PC-9 (cell line): ENCODE data around the gene SPHK2. TPM values are rescaled to one million over a fixed set of nuclear protein-coding genes. Genes with fewer than 3 reads are reported as not detected.

Source experiments
- BruUV-seq: library from RNA; stranded (reverse); fragments of 400-500 nt; replicated peaks from 2 replicates; lab custom pipeline; 2021; lab: Mats Ljungman, UMichigan
- CTCF ChIA-PET: fragments of 300-600 bp; sonication (Branson Sonifier 250); formaldehyde crosslinking; loops from one replicate; lab custom pipeline; 2022; ENCODE audit warnings: antibody characterized with exemption; lab: Charles Lee
- POLR2A ChIA-PET: fragments of 300-600 bp; sonication (Branson Sonifier 250); formaldehyde crosslinking; loops from one replicate; lab custom pipeline; 2022; ENCODE audit warnings: antibody characterized with exemption; ENCODE audit not compliant: unreplicated experiment; lab: Charles Lee
- DNase-seq, 2 experiments: peaks; one replicate each; pipeline versions ENCODE4 v3.0.0 to v3.0.0-alpha.2; 2015 to 2022; ENCODE audit warnings: mixed read lengths in 1 of 2
- H2AFZ ChIP-seq: fragments of 200-600 bp; sonication (generic); 2 replicates; pipeline ENCODE4 v1.8.1; 2017; ENCODE audit warnings: antibody characterized with exemption
- H3F3A ChIP-seq: fragments of 200-600 bp; sonication (generic); 2 replicates; pipeline ENCODE4 v1.8.1; 2017; ENCODE audit warnings: antibody characterized with exemption, mild to moderate bottlenecking, low read depth; ENCODE audit not compliant: insufficient read depth
- H3K27ac ChIP-seq: fragments of 200-600 bp; sonication (generic); 2 replicates; pipeline ENCODE4 v1.6.1; 2016; ENCODE audit warnings: mixed run types
- H3K27me3 ChIP-seq: fragments of 200-600 bp; sonication (generic); 2 replicates; pipeline ENCODE4 v1.6.1; 2016; ENCODE audit warnings: low read depth, mixed run types; ENCODE audit not compliant: insufficient read depth
- H3K36me3 ChIP-seq: fragments of 200-600 bp; sonication (generic); 2 replicates; pipeline ENCODE4 v1.6.1; 2016; ENCODE audit warnings: low read depth, mixed run types
- H3K4me1 ChIP-seq: fragments of 200-600 bp; sonication (generic); replicated peaks from 2 replicates; pipeline ENCODE4 v1.6.1; 2016; ENCODE audit warnings: mixed run types; ENCODE audit not compliant: insufficient read depth
- H3K4me2 ChIP-seq: fragments of 200-600 bp; sonication (generic); 2 replicates; pipeline ENCODE4 v1.6.1; 2017; ENCODE audit warnings: mixed run types
- H3K4me3 ChIP-seq: fragments of 200-600 bp; sonication (generic); 2 replicates; pipeline ENCODE4 v1.6.1; 2016; ENCODE audit warnings: mixed run types
- H3K79me2 ChIP-seq: fragments of 200-600 bp; sonication (generic); 2 replicates; pipeline ENCODE4 v1.6.1; 2017; ENCODE audit warnings: low read depth, mixed run types
- H3K9me2 ChIP-seq: fragments of 200-600 bp; sonication (generic); 2 replicates; pipeline ENCODE4 v1.8.1; 2017; ENCODE audit warnings: mild to moderate bottlenecking; ENCODE audit not compliant: insufficient read depth
- H3K9me3 ChIP-seq: fragments of 200-600 bp; sonication (generic); 2 replicates; pipeline ENCODE4 v1.8.1; 2016; ENCODE audit warnings: low read depth; ENCODE audit not compliant: insufficient read depth
- H4K20me1 ChIP-seq: fragments of 200-600 bp; sonication (generic); 2 replicates; pipeline ENCODE4 v1.8.1; 2017; ENCODE audit not compliant: insufficient read depth
- EZH2 ChIP-seq: fragments of 200-600 bp; sonication (generic); IDR thresholded peaks from 2 replicates; pipeline ENCODE4 v1.8.0; 2017; ENCODE audit warnings: antibody characterized with exemption, low read depth
- intact Hi-C: fragments of 100-400 bp; cut with micrococcal nuclease; formaldehyde crosslinking; loops from one replicate; pipeline ENCODE4 v1.10.0; 2022; ENCODE audit not compliant: unreplicated experiment
- total RNA-seq: library from RNA; stranded (reverse); gene quantifications from 2 replicates; pipeline ENCODE4 v1.2.3, GENCODE V29; 2021
- TF ChIP-seq, protein P1 (sequence below): fragments of 200-600 bp; sonication (generic); conservative IDR thresholded peaks from 2 replicates; pipeline ENCODE4 v1.6.1; 2017; ENCODE audit warnings: mixed run types, antibody characterized with exemption, mild to moderate bottlenecking, moderate library complexity

SPHK2 gene
- total RNA-seq, 1 experiment from 2014 or later = 18.4 TPM

- Histone ChIP-seq H3K27ac (peak overlapping the region; percentile 85), H4K20me1 (no peaks in the 10 kb centered on the region), H3K4me3 (peak overlapping the region; percentile 74), H2AFZ (peak overlapping the region; percentile 78), H3K9me2 (no peaks in the 10 kb centered on the region), H3K4me1 (peaks cover 31% of the 10 kb centered on the region), H3K79me2 (peaks cover 11% of the 10 kb centered on the region), H3K27me3 (no peaks in the 10 kb centered on the region), H3K9me3 (no peaks in the 10 kb centered on the region), H3F3A (peaks cover 49% of the 10 kb centered on the region), H3K4me2 (peak overlapping the region; percentile 83), H3K36me3 (no peaks in the 10 kb centered on the region; the same call in 1 of the 2 replicates)
- BruUV-seq = no TSS peak
- DNase-seq = peak; percentile 51 to 78
- CTCF ChIA-PET = no interaction called here
- TF ChIP-seq, protein P1, sequence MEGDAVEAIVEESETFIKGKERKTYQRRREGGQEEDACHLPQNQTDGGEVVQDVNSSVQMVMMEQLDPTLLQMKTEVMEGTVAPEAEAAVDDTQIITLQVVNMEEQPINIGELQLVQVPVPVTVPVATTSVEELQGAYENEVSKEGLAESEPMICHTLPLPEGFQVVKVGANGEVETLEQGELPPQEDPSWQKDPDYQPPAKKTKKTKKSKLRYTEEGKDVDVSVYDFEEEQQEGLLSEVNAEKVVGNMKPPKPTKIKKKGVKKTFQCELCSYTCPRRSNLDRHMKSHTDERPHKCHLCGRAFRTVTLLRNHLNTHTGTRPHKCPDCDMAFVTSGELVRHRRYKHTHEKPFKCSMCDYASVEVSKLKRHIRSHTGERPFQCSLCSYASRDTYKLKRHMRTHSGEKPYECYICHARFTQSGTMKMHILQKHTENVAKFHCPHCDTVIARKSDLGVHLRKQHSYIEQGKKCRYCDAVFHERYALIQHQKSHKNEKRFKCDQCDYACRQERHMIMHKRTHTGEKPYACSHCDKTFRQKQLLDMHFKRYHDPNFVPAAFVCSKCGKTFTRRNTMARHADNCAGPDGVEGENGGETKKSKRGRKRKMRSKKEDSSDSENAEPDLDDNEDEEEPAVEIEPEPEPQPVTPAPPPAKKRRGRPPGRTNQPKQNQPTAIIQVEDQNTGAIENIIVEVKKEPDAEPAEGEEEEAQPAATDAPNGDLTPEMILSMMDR = no peak
- no peak for TF ChIP-seq EZH2
- POLR2A ChIA-PET = no interaction called here
- intact Hi-C loops = loop anchor here (5.0 kb wide), 2 partner anchors 102 to 133 kb away; no protein-coding TSS in a partner anchor
Observed at GRCh38 chr19:48635263-48635965, 16.1 kb downstream of the SPHK2 start.

GRCh38 chr19:48635966-48636858 is 16.9 kb downstream of the SPHK2 start:
- Histone ChIP-seq H3K9me3 (no peaks in the 10 kb centered on the region), H4K20me1 (no peaks in the 10 kb centered on the region), H2AFZ (peak overlapping the region; percentile 78), H3K79me2 (peaks cover 11% of the 10 kb centered on the region), H3K27ac (peak overlapping the region; percentile 52), H3K4me1 (peaks cover 31% of the 10 kb centered on the region), H3K27me3 (no peaks in the 10 kb centered on the region), H3F3A (peaks cover 46% of the 10 kb centered on the region), H3K36me3 (no peaks in the 10 kb centered on the region; the same call in 1 of the 2 replicates), H3K9me2 (no peaks in the 10 kb centered on the region), H3K4me2 (peak overlapping the region; percentile 83), H3K4me3 (peak overlapping the region; percentile 74)
- POLR2A ChIA-PET = no interaction called here
- CTCF ChIA-PET = interaction anchor here (0.7 kb wide), 1 partner anchor 461 kb away, joined by 12 read pairs; no protein-coding TSS in a partner anchor
- DNase-seq = peak; percentile 38 to 39
- intact Hi-C loops = loop anchor here (5.0 kb wide), 2 partner anchors 101 to 134 kb away; no protein-coding TSS in a partner anchor
- no TSS peak for BruUV-seq
- TF ChIP-seq EZH2 = no peak
- TF ChIP-seq, protein P1 = no peak

DNA sequence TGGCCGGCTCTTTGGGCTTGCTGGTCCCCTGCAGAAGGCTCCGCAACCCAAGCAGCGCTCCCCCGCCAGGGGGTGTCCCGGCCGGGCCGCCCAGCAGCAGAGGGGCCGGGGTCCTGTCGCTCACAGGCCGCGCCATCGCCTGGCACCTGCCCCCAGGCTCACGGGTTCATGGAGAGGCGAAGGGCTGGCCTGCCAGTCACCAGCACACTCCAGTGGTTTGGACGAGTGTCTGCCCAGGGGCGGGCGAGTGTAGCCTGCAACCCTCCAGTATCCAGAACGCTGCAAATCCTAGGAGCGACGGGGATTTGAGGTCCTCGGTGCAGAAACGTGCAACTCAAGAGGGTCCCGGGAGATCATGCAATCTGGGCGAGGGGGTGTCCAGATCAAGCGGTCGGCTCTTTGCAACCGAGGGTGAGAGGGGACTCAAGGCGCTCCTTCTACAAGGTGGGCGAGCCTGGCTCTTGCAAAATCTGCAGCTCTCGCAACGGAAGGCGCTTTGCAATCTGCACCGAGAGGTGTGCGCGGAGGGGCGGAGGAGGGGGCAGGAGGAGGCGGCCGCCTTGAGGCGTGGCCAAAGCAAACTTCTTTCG is 17.6 kb downstream of the SPHK2 start, which contains the start of gene DBP:
Gene DBP, minus strand, starts transcription at position 521 of the 590 bp plus-strand sequence. Its CDS starts 385 bp downstream, at position 136.
- Histone ChIP-seq H3K9me3 (no peaks in the 10 kb centered on the region), H3K4me1 (peaks cover 31% of the 10 kb centered on the region), H3K4me2 (peak within 1 kb of the TSS; percentile 83), H3K27me3 (no peaks in the 10 kb centered on the region), H3K79me2 (peaks cover 11% of the 10 kb centered on the region), H3K9me2 (no peaks in the 10 kb centered on the region), H2AFZ (peak within 1 kb of the TSS; percentile 85), H3K36me3 (no peaks in the 10 kb centered on the region), H4K20me1 (no peaks in the 10 kb centered on the region), H3K4me3 (peak within 1 kb of the TSS; percentile 74), H3F3A (peaks cover 43% of the 10 kb centered on the region), H3K27ac (peak within 1 kb of the TSS; percentile 84)
- TF ChIP-seq EZH2 = no peak
- TF ChIP-seq, protein P1 = peak; percentile 27; the same call in 1 of the 2 replicates
- BruUV-seq = no TSS peak
- POLR2A ChIA-PET = no interaction called here
- intact Hi-C loops = loop anchor here (1.0 to 5.0 kb wide), 3 partner anchors 18 to 135 kb away; partner anchors contain the start of genes RPL18 and SPHK2
- peak in 1 of 2 experiments; percentile 63 for DNase-seq
- CTCF ChIA-PET = interaction anchor here (0.7 kb wide), 1 partner anchor 461 kb away, joined by 12 read pairs; no protein-coding TSS in a partner anchor
